Vagina (tissue), 2 donors: ENCODE data around the gene EVL. TPM values are rescaled to one million over a fixed set of nuclear protein-coding genes. Genes with fewer than 3 reads are reported as not detected.

Experiments
- DNase-seq, 2 donors: peaks; one replicate each; pipeline ENCODE4 v3.0.0-alpha.2; 2017; ENCODE audit errors: extremely low spot score in 2 of 2
- H3K27ac ChIP-seq: fragments of 200-600 bp; sonication (generic); one replicate; pipeline ENCODE4 v1.5.1; 2019
- H3K27me3 ChIP-seq: fragments of 200-600 bp; sonication (generic); one replicate; pipeline ENCODE4 v1.5.1; 2019
- H3K36me3 ChIP-seq, 2 donors: fragments of 200-600 bp; sonication (generic); one replicate each; pipeline ENCODE4 v1.5.1; 2017 to 2019
- H3K4me1 ChIP-seq: fragments of 200-600 bp; sonication (generic); one replicate; pipeline ENCODE4 v1.5.1; 2019
- H3K4me3 ChIP-seq, 2 donors: fragments of 200-600 bp; sonication (generic); 1 replicate in 1 of 2; 2 replicates in 1 of 2; pipeline ENCODE4 v1.5.1; 2016 to 2019
- H3K9me3 ChIP-seq: fragments of 200-600 bp; sonication (generic); one replicate; pipeline ENCODE4 v1.5.1; 2019
- CTCF ChIP-seq, 3 experiments: fragments of 450-650 bp in 2 of 3; fragments of 200-600 bp in 1 of 3; sonication (generic) in 1 of 3; IDR thresholded peaks; one replicate each; pipeline ENCODE4 v1.5.1; 2017 to 2019; ENCODE audit warnings: antibody characterized with exemption in 3 of 3, mild to moderate bottlenecking in 2 of 3, moderate library complexity in 2 of 3
- POLR2A ChIP-seq, 2 donors: fragments of 450-650 bp; IDR thresholded peaks; one replicate each; pipeline ENCODE4 v1.6.1; 2017; ENCODE audit warnings: antibody characterized with exemption in 2 of 2, mild to moderate bottlenecking in 2 of 2, moderate library complexity in 2 of 2
- POLR2AphosphoS5 ChIP-seq, 2 donors: sonication (generic); formaldehyde crosslinking; IDR thresholded peaks; one replicate each; pipeline ENCODE4 v1.9.0; 2017; ENCODE audit warnings: antibody characterized with exemption in 2 of 2, mild to moderate bottlenecking in 2 of 2, low read depth in 1 of 2; ENCODE audit not compliant: insufficient read depth in 1 of 2
- intact Hi-C: fragments of 100-400 bp; cut with DNase I; formaldehyde crosslinking; loops from one replicate; pipeline ENCODE4 v1.15.1; 2023
- total RNA-seq: library from RNA; depleted of rRNA; stranded (reverse); fragments of >200 nt; gene quantifications from one replicate; pipeline ENCODE4 v1.2.3, GENCODE V29; 2016

EVL gene
- total RNA-seq, 1 donor from 2014 or later = 112 TPM

- Histone ChIP-seq H3K27ac (no peak overlapping the region), H3K36me3 (no peaks in the 10 kb centered on the region), H3K4me1 (peaks cover 7% of the 10 kb centered on the region), H3K4me3 (no peak overlapping the region), H3K27me3 (no peaks in the 10 kb centered on the region), H3K9me3 (no peaks in the 10 kb centered on the region)
- intact Hi-C loops = no loop called here
- DNase-seq = no peak
- TF ChIP-seq POLR2AphosphoS5 (IDR thresholded peaks at IDR 0.05; ENCODE audit: insufficient read depth in 1 of 2, low read depth in 1 of 2) = no peak
- TF ChIP-seq POLR2A (IDR thresholded peaks at IDR 0.05) = no peak
- TF ChIP-seq CTCF (IDR thresholded peaks at IDR 0.05) = no peak
Measured at GRCh38 chr14:100037353-100037752, 27.9 kb upstream of the EVL start.

GRCh38 chr14:100038065-100038464 lies 27.2 kb upstream of the EVL start:
- Histone ChIP-seq H3K36me3 (no peaks in the 10 kb centered on the region), H3K4me1 (peaks cover under 1% of the 10 kb centered on the region), H3K4me3 (no peak overlapping the region), H3K27me3 (no peaks in the 10 kb centered on the region), H3K9me3 (no peaks in the 10 kb centered on the region), H3K27ac (no peak overlapping the region)
- no peak for DNase-seq
- intact Hi-C loops = no loop called here
- no peak for TF ChIP-seq CTCF (IDR thresholded peaks at IDR 0.05)
- TF ChIP-seq POLR2A (IDR thresholded peaks at IDR 0.05) = no peak
- TF ChIP-seq POLR2AphosphoS5 (IDR thresholded peaks at IDR 0.05; ENCODE audit: insufficient read depth in 1 of 2, low read depth in 1 of 2) = no peak

- no peak overlapping the region for H3K4me3 ChIP-seq
- no peaks in the 10 kb centered on the region for H3K36me3 ChIP-seq
- H3K27me3 ChIP-seq = no peaks in the 10 kb centered on the region
- no peak for DNase-seq
- no peaks in the 10 kb centered on the region for H3K4me1 ChIP-seq
- no peak overlapping the region for H3K27ac ChIP-seq
- TF ChIP-seq POLR2AphosphoS5 (IDR thresholded peaks at IDR 0.05; ENCODE audit: insufficient read depth in 1 of 2, low read depth in 1 of 2) (no peak), POLR2A (IDR thresholded peaks at IDR 0.05) (no peak), CTCF (IDR thresholded peaks at IDR 0.05) (no peak)
- intact Hi-C loops = no loop called here
- H3K9me3 ChIP-seq = no peaks in the 10 kb centered on the region
Measured at GRCh38 chr14:100039903-100040302, 25.3 kb upstream of the EVL start.

GRCh38 chr14:100041271-100041670 lies 24.0 kb upstream of the EVL start:
- TF ChIP-seq CTCF (IDR thresholded peaks at IDR 0.05) = no peak
- TF ChIP-seq POLR2AphosphoS5 (IDR thresholded peaks at IDR 0.05; ENCODE audit: insufficient read depth in 1 of 2, low read depth in 1 of 2) = no peak
- no peak for TF ChIP-seq POLR2A (IDR thresholded peaks at IDR 0.05)
- H3K27ac ChIP-seq = no peak overlapping the region
- no peaks in the 10 kb centered on the region for H3K4me1 ChIP-seq
- no peak overlapping the region for H3K4me3 ChIP-seq
- H3K36me3 ChIP-seq = no peaks in the 10 kb centered on the region
- intact Hi-C loops = no loop called here
- H3K9me3 ChIP-seq = no peaks in the 10 kb centered on the region
- DNase-seq = no peak
- no peaks in the 10 kb centered on the region for H3K27me3 ChIP-seq

- intact Hi-C loops = no loop called here
Measured at GRCh38 chr14:100042286-100042685, 22.9 kb upstream of the EVL start.

More at GRCh38 chr14:100042286-100042685, 22.9 kb upstream of the EVL start:
- DNase-seq = no peak
- TF ChIP-seq CTCF (IDR thresholded peaks at IDR 0.05) (no peak), POLR2AphosphoS5 (IDR thresholded peaks at IDR 0.05; ENCODE audit: insufficient read depth in 1 of 2, low read depth in 1 of 2) (no peak), POLR2A (IDR thresholded peaks at IDR 0.05) (no peak)
- no peaks in the 10 kb centered on the region for H3K27me3 ChIP-seq
- no peaks in the 10 kb centered on the region for H3K4me1 ChIP-seq
- no peak overlapping the region for H3K4me3 ChIP-seq
- H3K36me3 ChIP-seq = no peaks in the 10 kb centered on the region
- no peaks in the 10 kb centered on the region for H3K9me3 ChIP-seq
- no peak overlapping the region for H3K27ac ChIP-seq
